Stimulated activated CD4-positive, alpha-beta T cell treated with anti-CD3 and anti-CD28 coated beads, Interleukin-15, amount 100 ng/mL, for 48 hours (primary cell): Measurements from ENCODE around the gene HEY2.
A peak's percentile ranks its signal among the peaks of the same experiment; 100 is the strongest.
"Not testable (repeated sequence)": the region's sequence is repeated elsewhere in the genome, so short reads cannot be mapped to it uniquely, and the experiment has no call there.

Source experiments
- DNase-seq, 2 donors: peaks; one replicate each; pipeline ENCODE4 v3.0.0-alpha.2; 2020; ENCODE audit warnings: low read depth in 2 of 2

Gene HEY2

GRCh38 chr6:125769147-125769783 is 19.8 kb downstream of the HEY2 start:
- no peak for DNase-seq

GRCh38 chr6:125773387-125774341 is 24.2 kb downstream of the HEY2 start:
- DNase-seq = no peak

GRCh38 chr6:125776107-125776826 is 26.8 kb downstream of the HEY2 start:
- not testable (repeated sequence) for DNase-seq

- peak; percentile 71 for DNase-seq
Measured at GRCh38 chr6:125779924-125780539, 30.6 kb downstream of the HEY2 start.

- DNase-seq = peak; percentile 39 to 45
Measured at GRCh38 chr6:125780540-125781313, 31.3 kb downstream of the HEY2 start.

- no peak for DNase-seq
Measured at GRCh38 chr6:125781314-125781868, 32.0 kb downstream of the HEY2 start.

- no peak for DNase-seq
Measured at GRCh38 chr6:125784365-125784764, 34.9 kb downstream of the HEY2 start.

GRCh38 chr6:125787791-125788190 is 38.4 kb downstream of the HEY2 start:
- DNase-seq = no peak

- no peak for DNase-seq
Measured at GRCh38 chr6:125789167-125789566, 39.7 kb downstream of the HEY2 start.

GRCh38 chr6:125789576-125790357 is 40.3 kb downstream of the HEY2 start:
- DNase-seq = no peak

GRCh38 chr6:125790358-125791150 is 41.1 kb downstream of the HEY2 start, which contains the start of gene NCOA7:
NCOA7 (plus strand) TSS chr6:125790960; CDS start chr6:125815355, 24,395 bp downstream.
- DNase-seq = peak; percentile 53 to 67

- DNase-seq = no peak
Measured at GRCh38 chr6:125791151-125791819, 41.9 kb downstream of the HEY2 start.

GRCh38 chr6:125791820-125792165 is 42.4 kb downstream of the HEY2 start:
- DNase-seq = no peak

- no peak for DNase-seq
Measured at GRCh38 chr6:125792172-125792571, 42.7 kb downstream of the HEY2 start.

- DNase-seq = no peak
Measured at GRCh38 chr6:125792680-125793079, 43.2 kb downstream of the HEY2 start.

GRCh38 chr6:125793280-125793679 is 43.8 kb downstream of the HEY2 start:
- DNase-seq = no peak

GRCh38 chr6:125793863-125794262 is 44.4 kb downstream of the HEY2 start:
- no peak for DNase-seq

- no peak for DNase-seq
Measured at GRCh38 chr6:125794342-125795137, 45.1 kb downstream of the HEY2 start.
